ENCODE results near the gene IL6ST.

- TF ChIP-seq POLR2A (IDR thresholded peaks at IDR 0.05) (no peak), EP300 (IDR thresholded peaks at IDR 0.05; ENCODE audit: low read depth) (no peak), CTCF (IDR thresholded peaks at IDR 0.05) (no peak), POLR2AphosphoS5 (IDR thresholded peaks at IDR 0.05) (no peak)
Observed at GRCh38 chr5:55917402-55918086, 77.2 kb downstream of the IL6ST start.

All from transverse colon (tissue), 4 donors.